GM18517 (cell line): ENCODE data around the gene MTMR12.
A peak's percentile ranks its signal among the peaks of the same experiment; 100 is the strongest.
"Not testable (repeated sequence)": the region's sequence is repeated elsewhere in the genome, so short reads cannot be mapped to it uniquely, and the experiment has no call there.

Experiments
- ATAC-seq: cut with Tn5 transposase; IDR thresholded peaks from one replicate; pipeline ENCODE4 v1.9.1; 2021; ENCODE audit warnings: mild to moderate bottlenecking, moderate library complexity; ENCODE audit not compliant: unreplicated experiment

MTMR12 gene

GRCh38 chr5:32299059-32299677 is 13.6 kb downstream of the MTMR12 start:
- no peak for ATAC-seq

GRCh38 chr5:32298059-32298415 is 14.7 kb downstream of the MTMR12 start:
- no peak for ATAC-seq

- ATAC-seq: no peak
Measured at GRCh38 chr5:32297181-32298058, 15.3 kb downstream of the MTMR12 start.

GRCh38 chr5:32295966-32296772 is 16.6 kb downstream of the MTMR12 start:
- ATAC-seq: not testable (repeated sequence)

- no peak for ATAC-seq
Measured at GRCh38 chr5:32291591-32291990, 21.1 kb downstream of the MTMR12 start.

GRCh38 chr5:32290922-32291321 is 21.8 kb downstream of the MTMR12 start:
- ATAC-seq: peak; percentile 83

- not testable (repeated sequence) for ATAC-seq
Measured at GRCh38 chr5:32290501-32290900, 22.2 kb downstream of the MTMR12 start.

GRCh38 chr5:32289986-32290385 is 22.8 kb downstream of the MTMR12 start:
- ATAC-seq: not testable (repeated sequence)

- not testable (repeated sequence) for ATAC-seq
Measured at GRCh38 chr5:32288135-32288534, 24.6 kb downstream of the MTMR12 start.

GRCh38 chr5:32287525-32287924 is 25.2 kb downstream of the MTMR12 start:
- ATAC-seq: not testable (repeated sequence)

- no peak for ATAC-seq
Measured at GRCh38 chr5:32285510-32286138, 27.1 kb downstream of the MTMR12 start.

GRCh38 chr5:32283539-32284377 is 29.0 kb downstream of the MTMR12 start:
- ATAC-seq: peak; percentile 66

GRCh38 chr5:32283061-32283460 is 29.7 kb downstream of the MTMR12 start:
- no peak for ATAC-seq

- ATAC-seq: no peak
Measured at GRCh38 chr5:32282633-32283032, 30.1 kb downstream of the MTMR12 start.

- ATAC-seq: not testable (repeated sequence)
Measured at GRCh38 chr5:32281378-32282133, 31.2 kb downstream of the MTMR12 start.

- ATAC-seq: peak; percentile 83
Measured at GRCh38 chr5:32280656-32281081, 32.1 kb downstream of the MTMR12 start.

GRCh38 chr5:32279786-32280185 is 33.0 kb downstream of the MTMR12 start:
- no peak for ATAC-seq

GRCh38 chr5:32279223-32279622 is 33.5 kb downstream of the MTMR12 start:
- ATAC-seq: no peak

GRCh38 chr5:32278406-32278805 is 34.3 kb downstream of the MTMR12 start:
- ATAC-seq: no peak
